Neutrophil (primary cell): ENCODE data around the gene ARRDC1.
A peak's percentile ranks its signal among the peaks of the same experiment; 100 is the strongest.
"Not testable (repeated sequence)": the region's sequence is repeated elsewhere in the genome, so short reads cannot be mapped to it uniquely, and the experiment has no call there.

ENCODE experiments used
- H3K27ac ChIP-seq: fragments of 200-600 bp; sonication (generic); 2 replicates; pipeline ENCODE4 v1.5.1; 2016; ENCODE audit warnings: mild to moderate bottlenecking, moderate library complexity
- H3K27me3 ChIP-seq: fragments of 200-600 bp; sonication (generic); 2 replicates; pipeline ENCODE4 v1.6.0; 2016; ENCODE audit warnings: mild to moderate bottlenecking
- H3K36me3 ChIP-seq: fragments of 200-600 bp; sonication (generic); 2 replicates; pipeline ENCODE4 v1.5.1; 2017
- H3K4me1 ChIP-seq, 2 experiments: fragments of 200-600 bp in 1 of 2; sonication (generic) in 1 of 2; 1 replicate in 1 of 2; 2 replicates in 1 of 2; pipeline versions ENCODE4 v1.5.1 to v1.6.1; 2013 to 2016; ENCODE audit warnings: low read depth in 1 of 2, low read length in 1 of 2, mild to moderate bottlenecking in 1 of 2, moderate library complexity in 1 of 2; ENCODE audit not compliant: control insufficient read depth in 1 of 2, insufficient read depth in 1 of 2
- H3K4me3 ChIP-seq, 2 experiments: fragments of 200-600 bp in 1 of 2; sonication (generic) in 1 of 2; 1 replicate in 1 of 2; 2 replicates in 1 of 2; pipeline ENCODE4 v1.5.1; 2013 to 2016; ENCODE audit warnings: low read depth in 1 of 2, low read length in 1 of 2, mild to moderate bottlenecking in 1 of 2, moderate library complexity in 1 of 2
- H3K9me3 ChIP-seq: fragments of 200-600 bp; sonication (generic); 2 replicates; pipeline ENCODE4 v1.5.1; 2016
- CTCF ChIP-seq: fragments of 200-600 bp; sonication (generic); IDR thresholded peaks from 2 replicates; pipeline ENCODE4 v1.5.1; 2016; ENCODE audit warnings: antibody characterized with exemption

Gene ARRDC1

DNA sequence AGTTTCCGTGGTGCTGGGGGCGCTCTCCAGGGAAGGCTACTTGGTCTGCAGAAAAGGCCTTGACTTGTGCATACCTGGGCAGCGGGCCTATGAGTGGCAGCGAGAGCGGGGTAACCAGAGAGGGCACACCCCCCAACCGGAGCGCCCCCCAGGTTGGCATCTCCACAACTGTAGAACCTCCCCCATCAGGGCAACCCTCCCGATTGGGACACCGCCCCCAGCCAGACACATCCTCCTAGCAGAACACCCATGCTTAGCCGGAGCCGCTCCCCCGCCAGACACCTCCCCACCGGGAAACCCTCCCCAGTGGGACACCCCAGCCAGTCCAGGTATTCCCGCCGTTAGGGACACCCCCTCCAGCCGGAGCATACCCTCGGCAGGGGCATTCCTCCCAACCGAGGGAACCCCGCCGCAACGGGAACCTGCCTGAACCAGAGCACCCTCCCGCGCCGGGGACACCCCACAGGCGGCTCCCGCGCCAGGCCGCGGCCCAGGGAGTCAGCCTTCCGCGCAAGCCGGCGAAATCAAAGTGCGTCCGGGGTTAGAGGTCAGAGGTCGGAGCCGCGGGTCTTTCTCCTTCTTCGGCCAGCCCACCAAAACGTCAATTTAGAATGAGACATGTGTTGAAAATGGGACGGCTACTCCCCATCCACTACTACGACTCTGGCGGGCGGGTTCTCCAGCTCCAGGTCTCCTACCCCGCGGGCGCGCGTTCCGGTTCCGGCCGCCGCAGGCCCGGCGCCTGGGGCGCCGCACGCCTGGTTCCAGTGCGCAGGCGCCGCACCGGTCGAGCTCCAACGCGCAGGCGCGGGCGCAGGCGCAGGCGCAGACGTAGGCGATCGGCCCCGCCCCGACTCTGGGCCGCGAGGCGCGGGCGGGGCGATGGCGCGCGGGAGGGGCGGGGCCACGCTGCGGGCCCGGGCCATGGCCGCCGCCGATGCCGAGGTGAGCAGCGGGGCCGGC lies 12.9 kb downstream of the ARRDC1 start, which contains the start of gene EHMT1:
TSS of gene EHMT1 (plus strand) at position 901 of the 963 bp plus-strand sequence. CDS start at position 925, 24 bp downstream.
- peak within 1 kb of the TSS; percentile 94 to 95 for H3K4me3 ChIP-seq
- H3K9me3 ChIP-seq = no peaks in the 10 kb centered on the region
- peak; percentile 38 for TF ChIP-seq CTCF
- H3K36me3 ChIP-seq = peaks cover 36% of the 10 kb centered on the region
- no peaks in the 10 kb centered on the region for H3K27me3 ChIP-seq
- H3K4me1 ChIP-seq = peaks cover 26 to 29% of the 10 kb centered on the region in 2 experiments
- peak within 1 kb of the TSS; percentile 84 for H3K27ac ChIP-seq

GRCh38 chr9:137619240-137620047 lies 14.0 kb downstream of the ARRDC1 start:
- peaks cover 25% of the 10 kb centered on the region for H3K36me3 ChIP-seq
- H3K27ac ChIP-seq = peak overlapping the region; percentile 84
- H3K4me1 ChIP-seq = peaks cover 26 to 29% of the 10 kb centered on the region in 2 experiments
- peak overlapping the region; percentile 66 to 79 for H3K4me3 ChIP-seq
- no peak for TF ChIP-seq CTCF
- no peaks in the 10 kb centered on the region for H3K9me3 ChIP-seq
- no peaks in the 10 kb centered on the region for H3K27me3 ChIP-seq

DNA sequence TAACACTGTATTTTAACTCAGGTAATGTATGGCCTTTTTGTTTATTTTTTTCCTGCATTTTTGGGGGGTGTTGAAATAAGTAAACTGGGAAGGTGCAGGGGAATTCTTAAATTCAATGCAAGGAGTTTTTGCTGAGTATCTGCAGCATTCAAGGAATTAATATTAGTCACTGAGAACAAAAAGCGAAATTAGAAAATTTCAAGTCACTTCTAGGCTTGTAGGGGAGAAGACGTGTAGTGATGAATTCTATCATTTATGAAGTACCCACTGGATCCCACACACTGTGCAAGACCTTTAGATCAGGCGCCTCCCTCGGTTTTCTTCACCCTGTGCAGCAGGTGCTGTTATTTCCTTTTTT lies 14.5 kb downstream of the ARRDC1 start:
- peak overlapping the region; percentile 66 to 79 for H3K4me3 ChIP-seq
- no peaks in the 10 kb centered on the region for H3K27me3 ChIP-seq
- H3K4me1 ChIP-seq = peaks cover 29 to 33% of the 10 kb centered on the region in 2 experiments
- peaks cover 19% of the 10 kb centered on the region for H3K36me3 ChIP-seq
- peak overlapping the region; percentile 84 for H3K27ac ChIP-seq
- no peaks in the 10 kb centered on the region for H3K9me3 ChIP-seq
- TF ChIP-seq CTCF = no peak

DNA sequence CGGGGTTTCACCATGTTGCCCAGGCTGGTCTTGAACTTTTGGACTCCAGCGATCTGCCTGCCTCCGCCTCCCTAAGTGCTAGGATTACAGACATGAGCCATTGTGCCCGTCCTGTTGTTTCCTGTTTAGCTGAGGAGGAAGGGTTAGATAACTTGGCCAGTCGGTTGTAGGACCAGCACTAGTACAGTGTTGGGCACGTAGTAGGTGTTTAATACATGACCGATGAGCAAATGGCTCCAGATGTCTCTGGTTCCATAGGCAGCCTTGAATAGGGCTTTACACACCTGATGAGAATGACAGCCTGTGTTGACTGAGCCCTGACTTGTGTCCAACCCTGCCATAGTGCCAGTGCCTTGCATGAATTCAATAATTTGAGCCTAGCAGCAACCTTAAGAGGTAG lies 15.1 kb downstream of the ARRDC1 start:
- TF ChIP-seq CTCF = no peak
- no peaks in the 10 kb centered on the region for H3K27me3 ChIP-seq
- no peaks in the 10 kb centered on the region for H3K9me3 ChIP-seq
- peaks cover 35 to 38% of the 10 kb centered on the region in 2 experiments for H3K4me1 ChIP-seq
- H3K4me3 ChIP-seq = peak overlapping the region in 1 of 2 experiments; percentile 66
- peaks cover 14% of the 10 kb centered on the region for H3K36me3 ChIP-seq
- H3K27ac ChIP-seq = no peak overlapping the region

DNA sequence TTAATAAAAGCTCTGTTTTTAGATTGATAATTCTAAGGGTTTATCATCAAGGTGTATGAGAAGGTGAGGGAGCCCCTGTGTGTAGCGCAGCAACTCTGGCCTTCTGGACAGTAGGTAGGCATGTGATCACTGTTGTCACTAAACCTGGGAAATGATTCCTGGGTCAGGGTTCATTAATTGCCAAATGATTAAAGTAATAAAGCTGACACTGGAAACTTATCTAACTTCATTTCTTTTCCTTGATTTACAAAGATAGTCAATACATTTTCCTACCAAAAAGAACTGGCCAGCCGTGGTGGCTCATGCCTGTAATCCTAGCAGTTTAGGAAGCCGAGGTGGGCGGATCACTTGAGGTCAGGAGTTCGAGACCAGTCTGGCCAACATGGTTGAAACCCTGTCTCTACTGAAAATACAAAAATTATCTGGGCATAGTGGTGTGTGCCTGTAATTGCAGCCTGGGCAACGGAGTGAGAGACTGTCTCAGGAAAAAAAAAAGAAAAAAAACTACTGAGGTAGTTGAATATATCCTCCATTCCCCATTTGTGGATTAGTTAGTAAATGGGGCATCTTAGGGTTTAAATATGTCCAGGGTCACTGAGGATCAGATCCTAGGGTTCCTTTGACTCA lies 15.8 kb downstream of the ARRDC1 start:
- no peak overlapping the region for H3K4me3 ChIP-seq
- H3K9me3 ChIP-seq = no peaks in the 10 kb centered on the region
- no peak for TF ChIP-seq CTCF
- peaks cover 41 to 45% of the 10 kb centered on the region in 2 experiments for H3K4me1 ChIP-seq
- H3K36me3 ChIP-seq = peaks cover 7% of the 10 kb centered on the region
- H3K27me3 ChIP-seq = no peaks in the 10 kb centered on the region
- H3K27ac ChIP-seq = no peak overlapping the region

- H3K4me1 ChIP-seq = peaks cover 46 to 48% of the 10 kb centered on the region in 2 experiments
- H3K27ac ChIP-seq, H3K27me3 ChIP-seq, H3K4me3 ChIP-seq, H3K36me3 ChIP-seq, H3K9me3 ChIP-seq: not testable (repeated sequence)
Observed at GRCh38 chr9:137622211-137622610, 16.7 kb downstream of the ARRDC1 start.
